Measurements from ENCODE around the gene CELF5.
"Not testable (repeated sequence)": the region's sequence is repeated elsewhere in the genome, so short reads cannot be mapped to it uniquely, and the experiment has no call there.

Gene CELF5

DNA sequence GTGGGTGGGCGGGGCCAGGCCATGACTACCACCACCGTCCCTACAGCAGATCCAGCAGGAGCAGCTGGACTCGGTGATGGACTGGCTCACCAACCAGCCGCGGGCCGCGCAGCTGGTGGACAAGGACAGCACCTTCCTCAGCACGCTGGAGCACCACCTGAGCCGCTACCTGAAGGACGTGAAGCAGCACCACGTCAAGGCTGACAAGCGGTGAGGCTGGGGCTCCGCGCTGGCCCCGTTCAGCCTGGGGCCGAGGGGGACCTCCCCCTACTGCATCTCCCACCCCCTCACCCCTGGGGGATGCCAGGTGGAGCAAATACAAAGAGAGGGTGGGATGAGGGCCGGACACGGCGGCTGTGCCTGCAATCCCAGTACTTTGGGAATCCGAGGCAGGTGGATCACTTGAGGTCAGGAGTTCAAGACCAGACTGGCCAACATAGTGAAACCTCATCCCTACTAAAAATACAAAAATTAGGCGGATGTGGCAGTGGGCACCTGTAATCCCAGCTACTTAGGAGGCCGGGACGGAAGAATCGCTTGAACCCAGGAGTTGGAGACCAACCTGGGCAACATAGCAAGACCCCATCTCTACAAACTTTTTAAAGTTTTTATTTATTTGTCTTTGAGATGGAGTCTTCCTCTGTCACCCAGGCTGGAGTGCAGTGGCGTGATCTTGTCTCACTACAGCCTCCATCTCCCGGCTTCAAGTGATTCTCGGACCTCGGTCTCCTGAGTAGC, 18.1 kb upstream of the CELF5 start:
- DNase-seq (ENCODE audit: extremely low read depth in 1 of 2, low read depth in 1 of 2): no peak

DNA sequence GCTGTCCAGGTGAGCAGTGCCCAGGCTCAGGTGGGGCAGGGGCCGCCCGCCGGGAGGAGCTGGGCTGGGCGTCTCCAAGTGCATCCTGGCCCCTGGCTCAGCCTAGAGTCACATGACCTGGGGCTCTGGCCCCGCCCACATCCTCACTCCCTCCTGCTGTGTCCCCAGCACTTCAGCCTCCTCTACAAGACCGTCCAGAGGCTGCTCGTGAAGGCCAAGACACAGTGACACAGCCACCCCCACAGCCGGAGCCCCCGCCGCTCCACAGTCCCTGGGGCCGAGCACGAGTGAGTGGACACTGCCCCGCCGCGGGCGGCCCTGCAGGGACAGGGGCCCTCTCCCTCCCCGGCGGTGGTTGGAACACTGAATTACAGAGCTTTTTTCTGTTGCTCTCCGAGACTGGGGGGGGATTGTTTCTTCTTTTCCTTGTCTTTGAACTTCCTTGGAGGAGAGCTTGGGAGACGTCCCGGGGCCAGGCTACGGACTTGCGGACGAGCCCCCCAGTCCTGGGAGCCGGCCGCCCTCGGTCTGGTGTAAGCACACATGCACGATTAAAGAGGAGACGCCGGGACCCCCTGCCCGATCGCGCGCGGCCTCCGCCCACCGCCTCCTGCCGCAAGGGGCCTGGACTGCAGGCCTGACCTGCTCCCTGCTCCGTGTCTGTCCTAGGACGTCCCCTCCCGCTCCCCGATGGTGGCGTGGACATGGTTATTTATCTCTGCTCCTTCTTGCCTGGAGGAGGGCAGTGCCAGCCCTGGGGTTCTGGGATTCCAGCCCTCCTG, 16.8 kb upstream of the CELF5 start:
- no peak for DNase-seq (ENCODE audit: extremely low read depth in 1 of 2, low read depth in 1 of 2)

DNA sequence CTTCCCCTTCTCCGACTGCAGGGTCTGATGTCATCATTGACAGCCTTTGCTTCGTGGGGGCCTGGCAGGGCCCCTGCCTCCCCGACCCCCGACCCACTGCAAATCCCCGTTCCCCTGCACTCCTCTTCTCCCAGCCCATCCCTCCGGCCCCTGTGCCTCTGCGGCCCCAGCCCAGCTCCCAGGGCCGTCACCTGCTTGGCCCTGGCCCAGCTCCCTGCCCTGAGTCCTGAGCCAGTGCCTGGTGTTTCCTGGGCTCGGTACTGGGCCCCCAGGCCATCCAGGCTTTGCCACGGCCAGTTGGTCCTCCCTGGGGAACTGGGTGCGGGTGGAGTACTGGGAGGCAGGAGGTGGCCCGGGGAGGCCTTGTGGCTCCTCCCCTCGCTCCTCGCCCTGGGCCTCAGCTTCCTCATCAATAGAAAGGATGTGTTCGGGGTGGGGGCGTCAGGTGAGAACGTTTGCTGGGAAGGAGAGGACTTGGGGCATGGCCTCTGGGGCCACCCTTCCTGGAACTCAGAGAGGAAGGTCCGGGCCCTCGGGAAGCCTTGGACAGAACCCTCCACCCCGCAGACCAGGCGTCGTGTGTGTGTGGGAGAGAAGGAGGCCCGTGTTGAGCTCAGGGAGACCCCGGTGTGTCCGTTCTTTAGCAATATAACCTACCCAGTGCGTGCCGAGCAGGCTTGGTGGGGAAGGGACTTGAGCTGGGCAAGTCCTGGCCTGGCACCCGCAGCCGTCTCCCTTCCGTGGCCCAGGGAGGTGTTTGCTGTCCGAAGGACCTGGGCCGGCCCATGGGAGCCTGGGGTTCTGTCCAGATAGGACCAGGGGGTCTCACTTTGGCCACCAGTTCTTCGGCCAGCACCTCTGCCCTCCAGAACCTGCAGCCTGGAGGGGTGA, 15.9 kb upstream of the CELF5 start:
- no peak for DNase-seq (ENCODE audit: extremely low read depth in 1 of 2, low read depth in 1 of 2)

DNA sequence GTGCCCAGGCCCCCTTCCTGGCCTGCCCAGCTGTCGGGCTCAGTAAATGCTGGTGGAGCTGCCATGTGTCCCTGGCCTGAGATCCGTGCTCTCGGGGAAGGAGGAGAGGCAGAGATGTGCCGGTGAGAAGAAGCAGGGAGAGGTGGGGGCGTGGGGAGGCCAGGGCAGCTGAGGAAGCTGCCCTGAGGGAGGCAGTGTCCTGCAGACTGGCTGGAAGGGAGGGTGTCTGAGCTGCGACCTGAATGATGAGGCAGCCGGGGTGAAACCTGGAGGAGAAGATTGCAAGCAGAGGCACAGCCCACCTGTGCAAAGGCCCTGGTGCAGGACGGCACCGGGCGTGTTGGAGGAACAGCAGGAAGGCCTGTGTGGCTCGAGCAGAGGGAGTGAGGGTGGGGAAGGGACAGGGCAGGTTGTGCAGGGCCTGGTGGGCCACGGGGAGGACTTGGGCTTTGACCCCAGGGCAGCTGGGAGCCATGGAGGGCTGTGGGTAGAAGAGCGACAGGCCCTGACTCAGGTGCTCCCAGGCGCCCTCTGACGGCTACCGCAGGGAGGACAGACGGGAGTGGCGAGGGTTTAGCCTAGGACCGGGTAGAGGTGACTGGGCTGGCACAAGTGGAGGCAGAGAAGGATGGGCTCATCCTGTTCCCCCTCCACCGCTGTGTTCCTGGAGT, 14.0 kb upstream of the CELF5 start:
- peak; percentile 24 to 58 for DNase-seq (ENCODE audit: extremely low read depth in 1 of 2, low read depth in 1 of 2)

DNA sequence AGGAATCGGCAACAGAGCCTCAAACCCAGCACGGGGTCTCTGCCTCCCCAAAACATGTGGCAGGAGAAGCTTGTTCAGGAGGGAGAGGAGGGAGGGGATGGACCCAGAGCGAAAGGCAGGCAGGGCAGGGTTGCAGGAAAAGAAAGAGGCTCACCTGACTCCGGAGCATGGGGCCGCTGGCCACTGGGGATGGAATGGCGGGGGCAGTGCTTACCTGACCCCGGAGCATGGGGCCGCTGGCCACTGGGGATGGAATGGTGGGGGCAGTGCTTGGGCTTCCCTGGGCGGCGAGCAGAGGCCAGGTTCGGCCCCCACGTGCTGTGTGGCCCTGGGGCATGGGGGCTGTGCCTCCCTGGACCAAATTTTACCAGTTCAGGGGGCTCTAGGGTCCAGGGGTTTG, 13.3 kb upstream of the CELF5 start:
- DNase-seq (ENCODE audit: extremely low read depth in 1 of 2, low read depth in 1 of 2): no peak

DNA sequence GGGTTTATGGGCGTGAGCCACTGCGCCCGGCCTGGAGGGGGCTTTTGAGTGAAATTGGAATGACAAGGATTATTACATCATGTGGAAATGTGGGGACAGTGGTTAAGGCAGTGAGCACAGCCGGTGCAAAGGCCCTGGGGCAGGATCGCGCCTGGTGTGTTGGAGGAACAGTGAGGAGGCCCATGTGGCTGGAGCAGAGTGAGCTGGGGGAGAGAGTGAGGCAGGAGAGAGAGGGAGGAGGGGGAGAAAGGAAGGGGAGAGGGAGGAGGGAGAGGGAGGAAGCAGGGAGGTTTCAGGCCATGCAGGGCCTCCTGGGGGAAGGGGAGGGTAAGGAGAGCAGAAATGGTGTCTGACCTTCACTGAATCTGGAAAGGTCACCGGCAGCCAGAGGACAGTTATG, 11.3 kb upstream of the CELF5 start:
- no peak for DNase-seq (ENCODE audit: extremely low read depth in 1 of 2, low read depth in 1 of 2)

DNA sequence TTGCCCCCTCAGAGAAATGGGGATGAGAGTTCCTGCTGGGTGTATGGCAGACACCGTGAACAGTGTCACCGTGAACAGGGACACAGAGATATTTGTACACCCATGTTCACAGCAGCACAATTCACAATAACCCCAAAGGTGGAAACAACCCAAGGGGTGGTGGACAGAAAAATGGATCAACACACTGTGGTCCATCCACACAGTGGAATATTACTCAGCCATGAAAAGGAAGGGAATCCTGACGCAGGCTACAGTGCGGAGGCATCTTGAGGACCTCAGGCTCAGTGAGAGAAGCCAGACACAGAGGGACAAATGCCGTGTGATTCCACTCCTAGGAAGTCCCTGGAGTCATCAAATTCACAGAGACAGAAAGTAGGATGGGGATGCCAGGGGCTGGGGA, 7.6 kb upstream of the CELF5 start:
- DNase-seq (ENCODE audit: extremely low read depth in 1 of 2, low read depth in 1 of 2): no peak

DNA sequence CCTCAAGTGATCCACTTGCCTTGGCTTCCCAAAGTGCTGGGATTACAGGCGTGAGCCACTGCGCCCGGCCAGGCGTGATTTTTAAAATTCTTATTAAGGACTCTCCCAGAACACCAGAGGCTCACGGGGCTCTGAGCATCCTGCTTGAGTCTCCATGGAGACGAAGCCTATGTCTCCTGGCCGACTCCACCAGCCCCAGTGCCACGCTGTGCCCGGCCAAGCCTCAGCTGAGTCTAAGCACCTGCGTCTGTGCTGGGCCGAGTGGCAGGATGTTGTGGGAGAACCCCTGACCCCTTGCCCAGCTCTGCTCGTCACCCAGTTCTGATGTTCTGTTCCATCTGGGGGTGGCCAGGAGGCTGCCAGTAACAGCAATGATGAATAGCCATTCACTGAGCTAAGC, 3.9 kb upstream of the CELF5 start:
- DNase-seq (ENCODE audit: extremely low read depth in 1 of 2, low read depth in 1 of 2): no peak

DNA sequence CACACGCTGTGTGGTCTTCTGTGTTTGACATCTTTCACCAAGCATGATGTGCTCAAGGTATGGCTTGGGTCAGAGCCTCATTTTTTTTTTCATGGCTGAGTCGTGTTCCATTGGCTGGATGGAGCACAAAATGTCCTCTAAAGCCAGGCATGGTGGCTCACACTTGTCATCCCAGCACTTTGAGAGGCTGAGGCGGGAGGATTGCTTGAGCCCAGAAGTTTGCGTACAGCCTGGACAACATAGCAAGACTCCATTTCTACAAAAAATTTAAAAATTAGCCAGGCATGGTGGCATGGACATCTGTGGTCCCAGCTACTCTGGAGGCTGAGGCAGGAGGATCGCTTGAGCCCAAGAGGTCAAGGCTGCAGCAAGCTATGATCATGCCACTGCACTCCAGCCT, 2.9 kb upstream of the CELF5 start:
- not testable (repeated sequence) for DNase-seq (ENCODE audit: extremely low read depth in 1 of 2, low read depth in 1 of 2)

DNA sequence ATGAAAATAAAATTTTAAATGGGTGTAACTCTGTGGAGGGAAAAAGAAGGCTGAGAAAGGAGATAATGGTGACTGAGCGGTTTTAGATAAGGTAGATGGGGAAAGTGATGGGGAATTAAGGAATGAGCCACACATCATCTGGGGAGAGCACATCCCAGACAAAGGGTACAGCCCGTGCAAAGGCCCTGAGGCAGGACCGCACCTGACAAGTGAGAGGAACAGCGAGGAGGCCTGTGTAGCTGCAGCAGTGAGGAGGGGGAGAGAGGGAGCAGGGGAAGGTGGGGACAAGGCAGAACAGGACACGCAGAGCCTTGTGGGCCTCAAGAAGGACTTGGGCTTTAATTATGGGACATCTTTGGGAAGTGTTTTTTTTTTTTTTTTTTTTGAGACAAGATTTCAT, 1.8 kb upstream of the CELF5 start:
- DNase-seq (ENCODE audit: extremely low read depth in 1 of 2, low read depth in 1 of 2): no peak

DNA sequence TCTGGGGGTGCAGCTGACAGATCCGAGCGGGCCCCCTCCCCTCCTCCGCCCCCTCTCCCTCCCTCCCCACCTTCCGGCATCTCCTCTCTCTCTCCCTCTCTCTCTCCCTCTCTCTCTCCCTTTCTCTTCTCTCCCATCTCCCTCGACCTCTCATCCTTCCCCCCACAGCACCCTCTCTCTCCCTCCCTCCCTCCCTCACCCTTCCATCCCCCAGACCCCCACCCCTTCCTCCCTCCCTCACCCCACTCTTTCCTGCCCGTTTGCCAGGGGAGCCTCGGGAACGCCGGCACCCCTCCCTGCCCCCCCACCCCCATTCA, 666 bp downstream of the CELF5 start:
- DNase-seq (ENCODE audit: extremely low read depth in 1 of 2, low read depth in 1 of 2): no peak

DNA sequence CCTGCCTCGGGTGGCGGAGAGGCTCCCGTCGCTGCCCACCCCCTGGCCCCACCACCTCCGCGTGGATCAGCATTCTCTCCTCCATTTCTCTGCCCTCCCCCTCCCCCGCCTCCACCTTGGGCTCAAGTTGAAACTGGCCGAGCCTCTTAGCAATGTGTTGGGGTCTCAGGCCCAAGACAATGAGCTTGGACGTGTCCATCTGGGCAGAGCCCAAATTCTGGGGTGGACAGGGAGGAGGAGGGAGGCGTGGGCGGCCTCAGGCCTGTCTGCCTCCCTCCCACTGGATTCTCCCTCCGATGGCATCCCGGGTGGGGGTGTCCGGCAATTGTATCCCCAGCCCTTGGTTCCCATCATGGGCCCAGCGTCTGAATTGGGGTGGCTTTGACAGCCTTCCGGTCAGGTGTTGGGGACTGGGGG, 1.2 kb downstream of the CELF5 start:
- DNase-seq (ENCODE audit: extremely low read depth in 1 of 2, low read depth in 1 of 2): no peak

DNA sequence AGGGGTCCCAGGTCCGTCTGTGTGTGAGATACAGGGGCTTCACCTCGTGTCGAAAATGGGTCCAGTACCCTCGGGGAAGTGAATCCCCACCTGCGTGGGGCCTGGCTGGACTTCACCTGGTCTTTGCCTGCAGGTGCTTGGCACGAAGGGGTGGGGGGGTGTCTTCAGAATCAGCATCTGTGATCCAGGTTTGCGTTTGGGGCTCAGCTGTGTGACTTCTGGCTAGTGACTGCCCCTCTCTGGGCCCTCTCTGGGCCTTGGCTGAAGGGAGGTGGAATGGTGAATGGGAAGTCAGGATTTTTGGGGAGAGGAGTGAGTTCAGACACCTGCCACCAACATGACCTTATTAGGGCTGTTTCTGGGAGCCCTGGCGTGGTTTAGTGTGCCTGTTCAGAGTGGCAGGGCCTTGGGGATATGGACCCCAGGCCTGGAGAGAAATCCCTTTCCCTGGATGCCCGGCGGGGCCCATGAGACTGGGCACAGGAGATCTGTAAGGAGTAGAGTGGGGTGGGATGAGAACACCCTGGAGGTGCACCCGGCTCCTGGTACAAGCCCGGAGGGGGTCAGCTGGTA, 2.7 kb downstream of the CELF5 start:
- no peak for DNase-seq (ENCODE audit: extremely low read depth in 1 of 2, low read depth in 1 of 2)

DNA sequence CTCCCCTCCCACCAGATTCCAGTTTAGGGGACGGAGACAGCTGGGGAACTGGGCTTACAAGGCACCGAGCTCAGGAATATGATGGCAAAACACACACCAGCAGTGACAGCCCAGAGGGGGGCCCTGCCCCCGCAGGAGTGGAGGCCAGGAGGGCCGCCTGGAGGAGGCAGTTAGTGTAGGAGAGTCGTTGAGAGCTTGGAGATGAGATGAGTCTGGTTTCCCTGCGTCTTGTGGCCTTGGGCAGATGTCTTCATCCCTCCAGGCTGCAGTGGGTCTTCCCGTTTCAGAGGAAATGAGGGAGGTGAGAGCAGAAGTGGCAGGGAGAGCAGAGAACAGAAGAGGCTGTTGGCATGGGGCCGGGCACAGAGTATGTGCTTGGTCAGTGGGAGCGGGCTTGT, 4.9 kb downstream of the CELF5 start:
- no peak for DNase-seq (ENCODE audit: extremely low read depth in 1 of 2, low read depth in 1 of 2)

DNA sequence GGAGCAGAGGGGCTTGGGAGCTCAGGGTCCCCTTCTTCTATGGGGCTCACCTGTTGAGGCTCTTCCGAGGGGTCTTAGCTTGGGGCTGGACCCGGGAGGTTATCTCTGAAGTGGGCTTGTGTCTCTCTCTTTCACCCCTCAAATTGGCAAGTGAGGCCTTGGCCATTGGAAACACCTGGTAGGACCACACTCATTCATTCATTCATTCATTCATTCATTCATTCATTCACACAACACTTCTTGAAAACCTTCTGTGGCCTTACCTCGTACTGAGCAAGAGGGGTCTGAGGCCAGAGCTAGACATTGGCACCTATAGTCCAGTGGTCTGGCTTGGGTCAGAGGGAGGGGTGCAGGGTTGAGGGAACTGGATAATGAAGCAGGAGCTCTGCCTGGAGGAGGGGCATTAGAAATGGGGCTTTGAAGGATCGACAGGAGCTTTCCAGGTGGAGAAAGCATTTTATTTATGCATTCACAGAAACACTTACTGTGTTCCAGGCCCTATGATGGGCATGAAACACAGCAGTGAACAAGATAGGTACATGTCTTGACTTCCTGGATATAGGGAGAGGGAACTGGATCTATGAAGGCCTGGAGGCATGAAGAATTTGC, 5.5 kb downstream of the CELF5 start:
- no peak for DNase-seq (ENCODE audit: extremely low read depth in 1 of 2, low read depth in 1 of 2)

DNA sequence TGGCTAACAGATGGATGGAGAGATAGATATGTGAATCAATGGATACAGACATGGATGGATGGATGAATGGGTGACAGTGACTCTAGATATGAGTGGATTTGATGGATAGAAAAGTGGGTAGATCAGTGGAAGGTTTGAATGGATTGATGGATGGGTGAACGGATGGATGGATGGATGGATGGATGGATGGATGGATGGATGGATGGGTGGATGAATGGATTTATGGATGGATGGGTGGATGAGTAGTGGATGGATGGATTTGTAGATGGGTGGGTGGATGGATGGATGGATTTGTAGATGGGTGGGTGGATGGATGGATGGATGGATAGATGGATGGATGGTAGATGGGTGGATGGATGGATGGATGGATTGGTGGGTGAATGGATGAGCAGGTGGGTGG, 6.8 kb downstream of the CELF5 start:
- no peak for DNase-seq (ENCODE audit: extremely low read depth in 1 of 2, low read depth in 1 of 2)

DNA sequence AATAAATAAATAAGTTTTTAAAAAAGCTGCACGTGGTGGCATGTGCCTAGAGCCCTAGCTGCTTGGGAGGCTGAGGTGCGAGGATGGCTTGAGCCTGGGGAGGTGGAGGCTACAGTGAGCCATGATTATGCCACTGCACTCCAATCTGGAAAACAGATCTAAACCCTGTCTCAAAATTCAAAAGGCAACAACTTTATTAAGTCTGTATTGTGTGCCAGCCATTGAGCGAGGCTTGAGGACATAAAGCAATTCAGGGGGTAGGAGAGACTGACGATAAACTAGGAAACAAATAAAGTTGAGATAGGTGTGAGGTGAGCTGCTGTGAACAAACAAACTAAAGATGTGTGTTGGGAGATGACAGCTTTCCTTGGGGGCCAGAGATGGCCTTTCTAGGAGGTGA, 8.7 kb downstream of the CELF5 start:
- DNase-seq (ENCODE audit: extremely low read depth in 1 of 2, low read depth in 1 of 2): no peak

DNA sequence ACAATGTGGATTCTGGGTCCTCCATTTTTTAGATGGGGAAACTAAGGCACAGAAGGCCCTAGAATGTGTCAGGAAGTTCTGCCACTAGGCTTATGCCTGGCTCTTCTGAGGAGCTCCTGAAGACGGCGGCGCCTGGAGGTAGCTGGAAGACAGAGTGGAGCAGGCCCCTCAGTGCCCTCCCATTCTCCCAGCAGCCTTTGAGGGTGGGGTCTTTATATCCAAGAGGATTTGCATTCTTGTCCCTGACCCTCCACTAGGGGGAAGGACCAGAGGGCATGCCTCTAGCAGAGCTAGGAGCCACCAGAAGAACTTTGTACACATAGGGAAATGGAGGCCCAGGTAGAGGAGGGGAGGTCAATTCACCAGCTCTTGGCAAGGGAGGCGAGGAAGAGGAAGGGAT, 9.4 kb downstream of the CELF5 start:
- DNase-seq (ENCODE audit: extremely low read depth in 1 of 2, low read depth in 1 of 2): no peak

DNA sequence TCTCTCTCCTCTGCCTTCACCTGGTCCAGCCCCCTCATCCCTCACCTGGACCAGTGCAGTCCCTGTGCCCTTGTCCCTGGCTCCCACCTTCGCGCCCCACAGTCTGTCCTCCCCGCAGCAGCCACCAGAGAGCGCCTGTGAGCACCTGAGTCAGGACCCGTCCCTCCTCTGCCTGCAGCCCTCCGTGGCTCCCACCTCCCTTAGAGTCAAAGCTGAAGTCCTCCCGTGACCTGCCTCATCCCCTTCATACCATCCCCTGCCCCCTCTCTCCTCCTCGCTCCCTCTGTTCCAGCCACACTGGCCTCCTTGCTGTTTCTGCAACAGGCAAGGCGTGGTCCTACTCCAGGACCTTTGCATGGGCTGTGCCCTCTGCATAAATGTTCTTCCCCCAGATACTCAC, 10.3 kb downstream of the CELF5 start:
- DNase-seq (ENCODE audit: extremely low read depth in 1 of 2, low read depth in 1 of 2): peak in 1 of 2 donors; percentile 6

DNA sequence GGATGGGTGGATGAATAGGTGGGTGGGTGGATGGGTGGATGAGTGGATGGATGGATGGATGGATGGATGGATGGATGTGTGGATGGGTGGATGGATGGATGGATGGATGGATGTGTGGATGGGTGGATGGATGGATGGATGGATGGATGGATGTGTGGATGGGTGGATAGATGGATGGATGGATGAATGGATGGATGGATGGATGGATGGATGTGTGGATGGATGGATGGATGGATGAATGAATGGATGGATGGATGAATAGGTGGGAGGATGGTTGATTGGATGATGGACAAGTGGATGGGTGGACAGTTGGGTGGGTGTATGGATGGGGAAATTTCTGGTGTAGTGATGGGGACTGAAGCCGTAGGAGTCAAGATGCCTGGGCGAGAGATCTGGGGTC, 11.1 kb downstream of the CELF5 start:
- DNase-seq (ENCODE audit: extremely low read depth in 1 of 2, low read depth in 1 of 2): not testable (repeated sequence)

Data from stimulated activated CD8-positive, alpha-beta memory T cell treated with anti-CD3 and anti-CD28 coated beads, Interleukin-7, amount 100 ng/mL, for 48 hours (primary cell).